A549 (cell line): ENCODE measurements around the gene RNF141. TPM values are rescaled to one million over a fixed set of nuclear protein-coding genes. Genes with fewer than 3 reads are reported as not detected.

Source experiments
- ATAC-seq, 2 experiments: fragments of 200-7000 bp in 1 of 2; fragments of >200 bp in 1 of 2; cut with Nextera tagmentation in 1 of 2; cut with Tn5 transposase in 1 of 2; 3 replicates each; pipeline versions ENCODE4 v1.8.0 to v1.9.1; 2018 to 2020; ENCODE audit warnings: mild to moderate bottlenecking in 1 of 2, moderate library complexity in 1 of 2
- CTCF ChIA-PET: fragments of 300-600 bp; sonication (Branson Sonifier 250); formaldehyde crosslinking; extraction: SDS; loops from one replicate; lab custom pipeline; 2021; ENCODE audit warnings: antibody characterized with exemption, inconsistent platforms; lab: Yijun Ruan, JAX
- POLR2A ChIA-PET: fragments of 350-600 bp; formaldehyde crosslinking; extraction: SDS; loops from one replicate; lab custom pipeline; 2021; ENCODE audit warnings: antibody characterized with exemption, inconsistent platforms; lab: Yijun Ruan, JAX
- DNase-seq, 2 experiments: peaks; one replicate each; pipeline versions ENCODE4 v3.0.0 to v3.0.0-alpha.2; 2011 to 2016; ENCODE audit warnings: low read depth in 1 of 2, low spot score in 1 of 2
- FAIRE-seq: peaks from 2 replicates; lab custom pipeline; 2011; peaks lifted over from hg19 to GRCh38; lab: Jason Lieb, UNC
- H3K27ac ChIP-seq, 2 experiments: fragments of >200 bp; sonication (Bioruptor Twin); formaldehyde crosslinking; 3 replicates each; pipeline ENCODE4 v1.5.1; 2016 to 2017
- H3K4me1 ChIP-seq: fragments of >200 bp; sonication (Bioruptor Twin); formaldehyde crosslinking; 3 replicates; pipeline ENCODE4 v1.6.1; 2016
- H3K4me2 ChIP-seq: fragments of >200 bp; sonication (Bioruptor Twin); formaldehyde crosslinking; 3 replicates; pipeline ENCODE4 v1.6.1; 2016
- H3K4me3 ChIP-seq: fragments of >200 bp; sonication (Bioruptor Twin); formaldehyde crosslinking; 3 replicates; pipeline ENCODE4 v1.5.1; 2016
- H3K9me3 ChIP-seq: fragments of >200 bp; sonication (Bioruptor Twin); formaldehyde crosslinking; 3 replicates; pipeline ENCODE4 v1.6.1; 2016
- CBX8 ChIP-seq: fragments of 200-600 bp; sonication (generic); IDR thresholded peaks from 2 replicates; pipeline ENCODE4 v1.6.1; 2016
- CEBPB ChIP-seq, 2 experiments: fragments of >200 bp in 1 of 2; sonication (Bioruptor Twin) in 1 of 2; formaldehyde crosslinking in 1 of 2; IDR thresholded peaks; 2 replicates each; pipeline ENCODE4 v1.6.1; 2012 to 2016
- EHMT2 ChIP-seq: fragments of 200-600 bp; sonication (generic); IDR thresholded peaks from 2 replicates; pipeline ENCODE4 v1.6.1; 2016; ENCODE audit warnings: antibody characterized with exemption, low read depth, mild to moderate bottlenecking, moderate library complexity
- EP300 ChIP-seq, 2 experiments: fragments of >200 bp; sonication (Bioruptor Twin); formaldehyde crosslinking; IDR thresholded peaks; 2 replicates in 1 of 2; 3 replicates in 1 of 2; pipeline ENCODE4 v1.6.1; 2016 to 2017
- JUN ChIP-seq, 2 experiments: fragments of >200 bp; sonication (Bioruptor Twin); formaldehyde crosslinking; IDR thresholded peaks; 2 replicates in 1 of 2; 3 replicates in 1 of 2; pipeline ENCODE4 v1.6.1; 2016 to 2017
- KDM5A ChIP-seq: fragments of 200-600 bp; sonication (generic); IDR thresholded peaks from 2 replicates; pipeline ENCODE4 v1.6.1; 2016; ENCODE audit warnings: antibody characterized with exemption, mild to moderate bottlenecking
- RAD21 ChIP-seq, 2 experiments: fragments of >200 bp in 1 of 2; sonication (Bioruptor Twin) in 1 of 2; formaldehyde crosslinking in 1 of 2; IDR thresholded peaks in 1 of 2; conservative IDR thresholded peaks in 1 of 2; 2 replicates in 1 of 2; 3 replicates in 1 of 2; pipeline ENCODE4 v1.6.1; 2012 to 2018; ENCODE audit warnings: inconsistent platforms in 1 of 2
- RARB ChIP-seq: fragments of 250-450 bp; sonication (Bioruptor Pico); IDR thresholded peaks from 2 replicates; pipeline ENCODE4 v1.8.0; 2021; ENCODE audit warnings: mild to moderate bottlenecking, moderate library complexity
- RFX5 ChIP-seq: fragments of 450-650 bp; IDR thresholded peaks from 2 replicates; pipeline ENCODE4 v1.7.1; 2014; ENCODE audit warnings: antibody characterized with exemption, mild to moderate bottlenecking, moderate library complexity
- SMC3 ChIP-seq: fragments of >200 bp; sonication (Bioruptor Twin); formaldehyde crosslinking; IDR thresholded peaks from 3 replicates; pipeline ENCODE4 v1.6.1; 2018; ENCODE audit warnings: inconsistent platforms
- TP53 ChIP-seq: fragments of 250-450 bp; sonication (Bioruptor Pico); IDR thresholded peaks from 2 replicates; pipeline ENCODE4 v1.5.0; 2021; ENCODE audit warnings: mild to moderate bottlenecking, moderate library complexity
- ZNF302 ChIP-seq: fragments of 250-450 bp; sonication (Bioruptor Pico); IDR thresholded peaks from 2 replicates; pipeline ENCODE4 v1.9.0; 2021; ENCODE audit warnings: inconsistent platforms, mild to moderate bottlenecking, moderate library complexity
- WGBS: methylation state at CpG from one replicate; pipeline ENCODE4 v1.1.6; 2017; ENCODE audit errors: missing lambda C conversion rate; 5-methylcytosine and 5-hydroxymethylcytosine counted together
- polyA plus RNA-seq, 4 experiments: library from polyadenylated mRNA; depleted of rRNA in 3 of 4; stranded (reverse); fragments of >200 nt; fragmentation: RNase III in 1 of 4; extraction: RNeasy Plus Mini Kit Qiagen cat#74134 plus additional on column Dnase treatment in 1 of 4; gene quantifications; 2 replicates in 3 of 4; 3 replicates in 1 of 4; pipeline ENCODE4 v1.2.3, GENCODE V29; 2011 to 2017
- TF ChIP-seq, protein P1 (sequence below): fragments of >200 bp; sonication (Bioruptor Twin); formaldehyde crosslinking; IDR thresholded peaks from 3 replicates; pipeline ENCODE4 v1.6.1; 2016
- TF ChIP-seq, protein P2 (sequence below): fragments of >200 bp; sonication (Bioruptor Twin); formaldehyde crosslinking; IDR thresholded peaks from 2 replicates; pipeline ENCODE4 v1.6.1; 2016
- TF ChIP-seq, protein P3 (sequence below): IDR thresholded peaks from 2 replicates; pipeline ENCODE4 v1.6.1; 2012; ENCODE audit warnings: low read depth, borderline replicate concordance
- TF ChIP-seq, protein P4 (sequence below): fragments of >200 bp; sonication (Bioruptor Twin); formaldehyde crosslinking; IDR thresholded peaks from 3 replicates; pipeline ENCODE4 v1.5.1; 2016

RNF141 gene
- polyA plus RNA-seq, 2 of the 4 experiments (the other 2 are of a cell fraction) = 16.8 to 33.3 TPM

DNA sequence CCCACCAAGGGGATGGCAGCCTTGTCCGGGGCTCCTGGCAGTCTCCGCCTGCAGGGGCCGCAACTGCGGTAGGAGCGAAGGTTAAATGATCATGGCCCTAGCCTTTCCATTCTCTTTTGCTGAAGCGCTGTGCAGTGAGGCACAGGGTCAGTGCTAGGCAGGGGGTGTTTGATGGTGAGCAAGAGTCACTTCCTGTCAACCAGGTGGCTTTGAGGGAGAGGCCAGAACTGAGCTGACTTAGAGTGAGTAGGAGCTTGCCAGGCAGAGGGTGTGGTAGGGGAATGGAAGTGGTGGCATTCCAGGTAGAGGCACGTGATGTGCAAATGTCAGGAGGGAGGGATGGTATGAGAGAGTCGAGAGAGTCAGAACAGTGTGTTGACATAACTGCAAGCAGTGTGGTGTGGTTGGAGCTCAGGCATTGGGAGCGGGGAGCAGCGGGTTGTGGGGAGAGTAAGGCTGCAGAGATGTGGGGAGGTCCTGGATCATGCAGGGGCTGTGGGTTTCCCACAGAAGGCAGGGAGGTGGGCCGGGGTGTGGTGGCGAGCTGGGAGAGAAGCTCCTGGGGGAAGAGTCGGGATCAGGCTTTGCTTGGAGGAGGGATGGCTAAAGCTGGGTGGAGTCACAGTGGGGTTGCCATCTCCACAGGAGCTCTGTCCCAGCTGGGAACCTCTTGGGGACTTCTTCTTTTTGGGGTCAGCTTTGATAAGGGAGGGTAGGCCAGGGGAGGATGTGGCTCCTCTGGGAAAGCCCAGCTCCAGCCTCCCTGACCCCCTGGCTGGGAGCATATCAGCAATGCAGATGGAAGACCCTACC, 52.7 kb downstream of the RNF141 start:
- POLR2A ChIA-PET = no interaction called here
- no peaks in the 10 kb centered on the region for H3K9me3 ChIP-seq
- ATAC-seq (no peak), FAIRE-seq (no peak), DNase-seq (peak in 1 of 2 experiments; percentile 18)
- peaks cover 36% of the 10 kb centered on the region for H3K4me1 ChIP-seq
- H3K27ac ChIP-seq = peak overlapping the region; percentile 87 to 90; a peak in 5 of 6 replicates
- no peak for TF ChIP-seq TP53 (CRISPR knock-in tag)
- no peak for TF ChIP-seq RFX5
- TF ChIP-seq CEBPB (IDR thresholded peaks at IDR 0.05) = no peak
- TF ChIP-seq, protein P1, sequence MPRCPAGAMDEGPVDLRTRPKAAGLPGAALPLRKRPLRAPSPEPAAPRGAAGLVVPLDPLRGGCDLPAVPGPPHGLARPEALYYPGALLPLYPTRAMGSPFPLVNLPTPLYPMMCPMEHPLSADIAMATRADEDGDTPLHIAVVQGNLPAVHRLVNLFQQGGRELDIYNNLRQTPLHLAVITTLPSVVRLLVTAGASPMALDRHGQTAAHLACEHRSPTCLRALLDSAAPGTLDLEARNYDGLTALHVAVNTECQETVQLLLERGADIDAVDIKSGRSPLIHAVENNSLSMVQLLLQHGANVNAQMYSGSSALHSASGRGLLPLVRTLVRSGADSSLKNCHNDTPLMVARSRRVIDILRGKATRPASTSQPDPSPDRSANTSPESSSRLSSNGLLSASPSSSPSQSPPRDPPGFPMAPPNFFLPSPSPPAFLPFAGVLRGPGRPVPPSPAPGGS = no peak
- TF ChIP-seq EHMT2 = no peak
- TF ChIP-seq RAD21 (conservative IDR thresholded peaks at IDR 0.05 in 1 of 2, IDR thresholded peaks at IDR 0.05 in 1 of 2) = no peak
- TF ChIP-seq, protein P2, sequence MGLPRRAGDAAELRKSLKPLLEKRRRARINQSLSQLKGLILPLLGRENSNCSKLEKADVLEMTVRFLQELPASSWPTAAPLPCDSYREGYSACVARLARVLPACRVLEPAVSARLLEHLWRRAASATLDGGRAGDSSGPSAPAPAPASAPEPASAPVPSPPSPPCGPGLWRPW = no peak
- TF ChIP-seq, protein P3, sequence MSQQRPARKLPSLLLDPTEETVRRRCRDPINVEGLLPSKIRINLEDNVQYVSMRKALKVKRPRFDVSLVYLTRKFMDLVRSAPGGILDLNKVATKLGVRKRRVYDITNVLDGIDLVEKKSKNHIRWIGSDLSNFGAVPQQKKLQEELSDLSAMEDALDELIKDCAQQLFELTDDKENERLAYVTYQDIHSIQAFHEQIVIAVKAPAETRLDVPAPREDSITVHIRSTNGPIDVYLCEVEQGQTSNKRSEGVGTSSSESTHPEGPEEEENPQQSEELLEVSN = no peak
- no peak for TF ChIP-seq RARB (CRISPR knock-in tag)
- no peak for TF ChIP-seq ZNF302 (CRISPR knock-in tag)
- TF ChIP-seq, all 56 proteins: peak for 0
- 86% methylated on average over 13 of the region's 13 CpGs for WGBS
- CTCF ChIA-PET = interaction anchor here (1.1 to 1.5 kb wide), 2 partner anchors 26 to 71 kb away, joined by 3 to 4 read pairs; no protein-coding TSS in a partner anchor
- Histone ChIP-seq H3K4me3 (no peak overlapping the region), H3K4me2 (no peak overlapping the region)

DNA sequence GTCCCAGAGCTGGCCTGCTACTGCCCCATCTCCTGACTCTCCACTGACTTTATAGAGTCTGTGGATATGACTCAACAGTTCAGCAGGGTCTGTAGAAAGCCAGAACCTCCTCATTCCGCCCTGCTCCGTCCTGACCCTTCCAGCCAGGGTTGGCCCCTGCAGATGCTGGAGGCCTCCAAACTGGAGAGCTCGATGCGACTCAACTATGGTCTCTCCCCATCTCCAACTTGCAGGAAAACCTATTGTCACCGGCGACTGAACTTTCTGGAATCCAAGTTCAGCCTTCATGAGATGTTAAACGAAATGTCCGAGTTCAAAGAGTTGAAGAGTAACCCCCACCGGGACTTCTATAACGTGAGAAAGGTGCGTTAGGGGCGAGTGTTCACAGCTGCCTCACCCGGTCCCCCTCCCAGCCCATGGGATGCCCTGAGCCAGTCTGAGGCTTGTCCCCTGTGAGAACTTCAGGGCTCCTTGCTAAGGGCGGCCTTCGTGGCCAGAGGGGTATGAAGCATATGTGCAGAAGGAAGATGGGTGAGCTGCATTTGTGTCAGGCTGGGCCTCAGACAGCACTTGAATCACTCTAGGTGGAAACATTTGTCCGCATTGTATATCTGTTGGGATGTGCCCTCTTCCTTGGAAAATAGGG, 53.9 kb downstream of the RNF141 start:
- FAIRE-seq (no peak), ATAC-seq (no peak), DNase-seq (no peak)
- H3K9me3 ChIP-seq = no peaks in the 10 kb centered on the region
- POLR2A ChIA-PET = no interaction called here
- peak overlapping the region in 1 of 2 experiments; percentile 8; a peak in 1 of 6 replicates for H3K27ac ChIP-seq
- CTCF ChIA-PET = interaction anchor here (1.3 kb wide), 1 partner anchor 81 kb away, joined by 3 read pairs; no protein-coding TSS in a partner anchor
- TF ChIP-seq KDM5A = no peak
- TF ChIP-seq, protein P4, sequence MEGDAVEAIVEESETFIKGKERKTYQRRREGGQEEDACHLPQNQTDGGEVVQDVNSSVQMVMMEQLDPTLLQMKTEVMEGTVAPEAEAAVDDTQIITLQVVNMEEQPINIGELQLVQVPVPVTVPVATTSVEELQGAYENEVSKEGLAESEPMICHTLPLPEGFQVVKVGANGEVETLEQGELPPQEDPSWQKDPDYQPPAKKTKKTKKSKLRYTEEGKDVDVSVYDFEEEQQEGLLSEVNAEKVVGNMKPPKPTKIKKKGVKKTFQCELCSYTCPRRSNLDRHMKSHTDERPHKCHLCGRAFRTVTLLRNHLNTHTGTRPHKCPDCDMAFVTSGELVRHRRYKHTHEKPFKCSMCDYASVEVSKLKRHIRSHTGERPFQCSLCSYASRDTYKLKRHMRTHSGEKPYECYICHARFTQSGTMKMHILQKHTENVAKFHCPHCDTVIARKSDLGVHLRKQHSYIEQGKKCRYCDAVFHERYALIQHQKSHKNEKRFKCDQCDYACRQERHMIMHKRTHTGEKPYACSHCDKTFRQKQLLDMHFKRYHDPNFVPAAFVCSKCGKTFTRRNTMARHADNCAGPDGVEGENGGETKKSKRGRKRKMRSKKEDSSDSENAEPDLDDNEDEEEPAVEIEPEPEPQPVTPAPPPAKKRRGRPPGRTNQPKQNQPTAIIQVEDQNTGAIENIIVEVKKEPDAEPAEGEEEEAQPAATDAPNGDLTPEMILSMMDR = no peak
- no peak overlapping the region for H3K4me2 ChIP-seq
- WGBS = 90% methylated on average over 15 of the region's 16 CpGs
- H3K4me1 ChIP-seq = peaks cover 36% of the 10 kb centered on the region
- H3K4me3 ChIP-seq = no peak overlapping the region

DNA sequence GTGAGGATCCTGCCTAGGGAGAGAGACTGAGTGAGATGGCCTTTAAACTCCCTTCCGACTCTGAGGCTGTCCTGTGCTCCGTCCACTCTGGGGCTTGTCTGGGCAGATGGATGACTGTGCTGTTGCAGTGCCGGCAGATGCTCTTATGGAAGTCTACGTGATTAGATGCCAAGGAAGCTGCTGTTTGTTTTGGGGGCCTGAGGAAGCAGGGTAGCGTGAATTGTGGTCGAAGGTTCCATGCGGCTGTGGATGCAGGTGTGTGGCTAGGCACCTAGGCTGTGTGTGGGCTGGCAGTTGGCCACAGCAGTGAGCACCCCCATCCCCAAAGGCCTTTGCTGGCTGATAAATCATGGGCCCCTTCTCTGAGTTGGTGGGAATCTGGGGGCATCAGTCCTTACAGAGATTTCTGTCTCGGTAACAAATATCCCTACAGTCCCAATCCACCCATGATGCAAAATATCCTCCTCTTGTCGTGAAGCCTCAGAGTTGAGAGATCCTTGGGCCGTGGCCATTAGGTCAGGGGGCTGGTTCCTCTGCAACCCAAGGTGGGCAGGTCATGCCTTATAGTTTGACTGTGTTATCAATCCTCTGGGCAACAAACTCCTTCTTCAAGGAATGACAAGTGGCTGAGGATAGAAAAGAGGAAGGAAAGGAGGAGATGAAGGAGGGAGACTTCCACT, 54.7 kb downstream of the RNF141 start:
- no peak overlapping the region for H3K4me2 ChIP-seq
- H3K4me1 ChIP-seq = peaks cover 34% of the 10 kb centered on the region
- no peak overlapping the region for H3K4me3 ChIP-seq
- H3K9me3 ChIP-seq = no peaks in the 10 kb centered on the region
- CTCF ChIA-PET = interaction anchor here (1.3 kb wide), 1 partner anchor 80 kb away, joined by 3 read pairs; no protein-coding TSS in a partner anchor
- POLR2A ChIA-PET = no interaction called here
- DNase-seq (no peak), ATAC-seq (no peak), FAIRE-seq (no peak)
- WGBS = 92% methylated on average over 10 of the region's 10 CpGs
- peak overlapping the region in 1 of 2 experiments; percentile 8; a peak in 1 of 6 replicates for H3K27ac ChIP-seq
- TF ChIP-seq, protein P4 = no peak
- no peak for TF ChIP-seq RFX5
- TF ChIP-seq EP300 (IDR thresholded peaks at IDR 0.05) = no peak
- no peak for TF ChIP-seq CBX8
- no peak for TF ChIP-seq JUN (IDR thresholded peaks at IDR 0.05)
- no peak for TF ChIP-seq SMC3
